GM19193 (cell line): ENCODE measurements around the gene RHOF.
A peak's percentile ranks its signal among the peaks of the same experiment; 100 is the strongest.

Experiments
- POLR2A ChIP-seq: IDR thresholded peaks from 4 replicates; pipeline ENCODE4 v1.6.1; 2011; ENCODE audit not compliant: insufficient read depth, insufficient read length; ENCODE audit errors: extremely low read depth

Gene RHOF

DNA sequence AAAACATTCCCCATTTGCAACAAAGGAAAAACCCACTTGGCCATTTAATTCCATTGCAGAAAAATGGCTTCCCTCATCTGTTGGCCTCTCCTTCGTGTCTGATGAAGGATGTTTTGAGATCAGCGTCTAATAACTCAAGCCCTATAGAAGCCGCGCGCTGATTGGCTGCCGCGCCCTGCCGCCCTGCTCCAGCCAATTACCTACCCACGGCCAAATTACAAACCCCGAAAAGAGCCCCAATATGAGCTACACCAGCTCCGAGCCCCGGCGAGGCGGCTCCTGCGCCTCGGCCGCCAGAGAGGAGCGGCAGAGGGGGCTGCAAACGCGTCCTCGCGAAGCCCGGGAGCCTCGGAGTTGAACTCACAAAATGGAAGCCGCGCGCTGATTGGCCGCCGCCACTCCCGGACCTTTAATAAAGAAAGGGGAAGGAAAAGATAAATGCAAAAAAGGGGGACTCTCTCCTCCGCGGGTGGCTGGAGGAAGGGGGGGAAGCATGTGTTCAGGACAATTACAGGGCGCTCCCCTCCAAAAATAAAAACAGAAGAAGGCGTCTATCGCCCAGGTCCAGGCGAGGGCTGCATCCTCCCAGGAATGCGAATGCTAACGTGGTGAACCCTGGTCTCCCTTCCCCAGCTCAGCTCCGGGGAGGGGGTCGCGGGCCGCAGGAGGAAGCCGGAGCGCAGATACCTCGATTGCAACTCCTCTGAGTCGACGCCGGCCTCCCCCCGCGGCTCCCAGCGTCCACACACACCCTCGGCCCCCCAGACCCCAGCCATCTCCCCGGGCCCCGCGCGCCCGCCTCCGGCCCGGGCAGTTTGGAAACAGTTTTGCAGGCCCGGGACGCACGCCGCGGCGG lies 9.6 kb upstream of the RHOF start:
- peak; percentile 88 for TF ChIP-seq POLR2A

DNA sequence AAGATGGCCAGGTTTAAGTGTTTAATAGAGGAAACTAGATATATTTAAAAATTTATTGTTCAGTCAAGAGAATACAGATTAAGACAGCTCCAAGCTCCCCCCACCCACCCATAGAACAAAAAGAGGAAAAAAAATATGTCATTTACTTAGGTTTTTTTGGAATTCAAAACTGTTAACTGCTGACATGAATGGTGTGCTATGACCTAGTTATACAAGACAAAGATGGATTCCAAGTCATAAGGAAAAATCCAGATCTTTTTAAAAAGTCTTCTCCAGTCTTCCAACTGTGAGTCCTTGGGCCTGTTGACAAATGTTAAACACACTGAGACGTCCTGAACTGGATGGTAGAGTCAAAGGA lies 9.0 kb upstream of the RHOF start:
- TF ChIP-seq POLR2A, result no peak

DNA sequence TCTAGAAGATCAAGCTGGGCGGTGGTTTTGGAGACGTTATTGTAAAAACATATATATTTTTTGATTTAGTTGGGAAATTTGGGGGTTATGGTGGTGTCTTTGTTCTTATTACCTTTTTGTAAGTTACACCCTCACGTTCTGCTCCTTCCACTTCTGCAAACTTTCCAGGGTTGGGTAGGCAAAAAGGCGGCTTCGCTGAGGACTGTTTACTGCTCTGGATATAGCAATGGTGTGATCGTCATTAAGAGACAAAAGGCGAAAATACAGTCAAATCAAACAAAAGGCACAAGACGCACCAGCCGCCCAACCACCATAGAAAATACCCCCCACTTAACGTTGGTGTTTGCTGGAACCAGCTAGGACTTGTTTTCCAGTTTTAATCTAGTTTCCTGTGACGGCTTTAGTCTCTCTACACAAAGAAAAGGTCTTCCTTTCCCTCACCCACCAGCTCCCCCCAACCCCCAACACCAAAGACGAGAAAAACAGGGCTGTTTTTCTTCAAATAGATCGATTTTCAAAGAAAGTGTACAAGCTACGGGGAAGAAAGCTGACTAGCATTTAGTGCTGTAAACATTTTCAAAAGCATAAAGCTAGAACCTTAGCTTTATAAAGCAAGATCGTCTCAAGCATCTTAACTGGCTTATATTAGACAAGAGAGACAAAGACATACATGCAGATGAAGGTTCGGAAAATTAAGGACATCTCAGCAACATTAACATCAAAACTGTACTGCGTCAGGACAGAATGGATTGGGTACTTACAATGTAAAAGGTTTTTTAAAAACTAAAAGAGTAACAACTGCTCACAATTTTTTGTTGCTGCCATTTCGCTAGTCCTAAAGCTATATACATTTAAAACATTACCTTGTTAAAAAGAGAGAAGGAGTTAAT lies 8.4 kb upstream of the RHOF start:
- peak; percentile 36 for TF ChIP-seq POLR2A

GRCh38 chr12:121800694-121801594 lies 7.5 kb upstream of the RHOF start:
- TF ChIP-seq POLR2A, result peak; percentile 78

GRCh38 chr12:121799842-121800693 lies 6.6 kb upstream of the RHOF start:
- TF ChIP-seq POLR2A, result peak; percentile 41

DNA sequence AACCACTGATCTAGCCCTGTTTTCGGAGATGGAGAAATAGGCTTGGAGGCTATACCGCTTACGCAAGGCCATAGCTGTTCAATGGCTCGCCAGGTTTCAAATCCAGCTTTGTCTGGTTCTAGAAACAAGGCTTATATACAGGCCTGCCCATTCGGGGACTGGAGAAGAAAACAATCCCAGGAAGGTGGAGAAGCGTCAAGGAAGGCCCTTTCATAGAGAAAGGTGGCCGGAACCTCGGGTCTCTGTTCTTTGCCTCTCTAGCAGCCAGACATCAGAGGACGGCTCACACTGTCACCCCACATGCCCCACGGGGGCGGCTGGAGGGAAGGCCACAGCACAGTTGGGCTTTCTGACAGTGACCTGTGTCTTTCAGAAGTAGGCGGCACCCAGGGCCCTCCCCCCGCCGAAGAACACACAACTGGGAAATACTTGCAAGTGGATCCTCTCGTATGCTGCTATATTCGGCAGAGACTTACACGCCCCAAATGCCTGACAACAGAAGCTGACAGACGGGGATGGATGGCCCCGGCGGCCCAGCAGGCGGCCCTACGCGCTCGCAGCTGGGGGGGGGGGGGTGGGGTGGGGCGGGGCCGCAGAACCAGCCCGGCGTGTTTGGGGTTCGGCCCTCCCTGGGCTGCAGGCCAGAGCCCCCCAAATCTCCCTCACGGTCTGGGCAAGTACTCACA lies 5.8 kb upstream of the RHOF start:
- TF ChIP-seq POLR2A, result no peak

- TF ChIP-seq POLR2A, result no peak
These were observed 5.3 kb upstream of the RHOF start for GRCh38 chr12:121798787-121799155.

GRCh38 chr12:121797937-121798786 lies 4.7 kb upstream of the RHOF start:
- TF ChIP-seq POLR2A, result no peak

GRCh38 chr12:121796855-121797751 lies 3.6 kb upstream of the RHOF start:
- no peak for TF ChIP-seq POLR2A

- peak; percentile 16 for TF ChIP-seq POLR2A
These were observed 1.8 kb upstream of the RHOF start for GRCh38 chr12:121795034-121795968.
